Tibial artery (tissue), 4 donors: ENCODE measurements around the gene COL6A6.
"Not testable (repeated sequence)": the region's sequence is repeated elsewhere in the genome, so short reads cannot be mapped to it uniquely, and the experiment has no call there.

Experiments
- DNase-seq, 2 donors: peaks; one replicate each; pipeline ENCODE4 v3.0.0-alpha.2; 2019
- H3K27ac ChIP-seq, 2 donors: fragments of 200-600 bp; sonication (generic) in 1 of 2; 1 replicate in 1 of 2; 2 replicates in 1 of 2; pipeline ENCODE4 v1.5.1; 2018 to 2019; ENCODE audit warnings: mild to moderate bottlenecking in 1 of 2
- H3K27me3 ChIP-seq, 2 donors: fragments of 200-600 bp; sonication (generic) in 1 of 2; one replicate each; pipeline versions ENCODE4 v1.5.1 to v1.6.0; 2016 to 2019
- H3K36me3 ChIP-seq, 3 donors: fragments of 200-600 bp; sonication (generic) in 2 of 3; one replicate each; pipeline ENCODE4 v1.5.1; 2016 to 2019; ENCODE audit warnings: mild to moderate bottlenecking in 2 of 3
- H3K4me1 ChIP-seq, 4 donors: fragments of 200-600 bp; sonication (generic) in 2 of 4; 1 replicate in 3 of 4; 2 replicates in 1 of 4; pipeline ENCODE4 v1.5.1; 2016 to 2019
- H3K4me3 ChIP-seq, 2 donors: fragments of 200-600 bp; sonication (generic) in 1 of 2; 1 replicate in 1 of 2; 2 replicates in 1 of 2; pipeline ENCODE4 v1.5.1; 2018 to 2019; ENCODE audit warnings: mild to moderate bottlenecking in 2 of 2
- H3K9me3 ChIP-seq, 3 donors: fragments of 200-600 bp; sonication (generic) in 1 of 3; one replicate each; pipeline ENCODE4 v1.5.1; 2016 to 2019
- intact Hi-C: fragments of 100-400 bp; cut with DNase I; formaldehyde crosslinking; loops from one replicate; pipeline ENCODE4 v1.15.0; 2023; ENCODE audit warnings: low total_unique reads
- TF ChIP-seq, protein P1 (sequence below), 2 experiments: fragments of 200-600 bp in 1 of 2; fragments of 450-650 bp in 1 of 2; IDR thresholded peaks; one replicate each; pipeline ENCODE4 v1.5.1; 2017 to 2019; ENCODE audit warnings: antibody characterized with exemption in 2 of 2, mild to moderate bottlenecking in 1 of 2, moderate library complexity in 1 of 2

The COL6A6 gene

DNA sequence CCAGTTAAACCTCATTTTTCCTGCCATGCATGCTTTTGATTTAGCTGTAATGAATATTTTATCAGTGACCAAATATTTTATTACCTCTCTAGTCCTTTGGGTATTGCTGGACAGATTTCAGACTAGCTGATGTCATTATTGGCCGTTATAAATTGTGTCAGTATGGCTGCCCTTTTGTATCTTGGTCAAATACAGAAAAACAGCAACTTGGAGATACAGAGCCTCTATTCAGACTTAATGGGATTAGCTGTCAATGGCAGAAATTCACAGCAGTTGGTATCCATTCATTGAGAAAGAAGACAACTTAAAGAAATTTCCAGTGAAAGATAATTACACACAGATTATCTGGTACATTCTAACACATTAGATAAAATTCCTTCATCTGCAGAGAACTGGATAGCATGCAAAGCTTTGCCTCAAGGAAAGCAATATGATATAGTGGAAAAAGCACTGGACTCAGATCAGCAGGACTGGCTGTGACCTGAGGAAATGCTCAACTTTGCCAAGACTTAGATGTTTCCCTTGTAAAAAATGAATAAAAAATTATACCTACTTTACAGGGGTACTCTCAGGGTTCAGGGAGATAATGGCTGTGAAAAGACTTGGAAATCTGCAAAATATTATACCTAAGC, 20.8 kb downstream of the COL6A6 start:
- no peak for DNase-seq
- H3K27me3 ChIP-seq = no peaks in the 10 kb centered on the region

DNA sequence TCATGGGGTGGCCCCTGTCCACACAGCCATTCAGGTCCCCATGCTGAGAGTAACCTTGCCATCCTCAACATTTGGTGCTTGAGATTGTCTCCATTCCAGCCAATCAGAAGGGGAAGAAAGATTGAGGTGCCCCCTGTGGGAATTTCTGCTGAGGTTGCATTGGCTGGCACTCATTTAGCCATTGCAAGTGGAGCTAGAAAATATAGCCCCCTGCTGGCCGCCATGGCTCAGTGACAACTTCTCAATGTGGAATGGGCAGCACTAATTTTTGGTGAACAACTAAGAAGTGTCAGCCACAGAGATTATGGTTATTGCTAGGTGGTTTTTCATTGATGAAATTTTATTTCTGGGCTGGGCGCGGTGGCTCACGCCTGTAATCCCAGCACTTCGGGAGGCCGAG, 22.0 kb downstream of the COL6A6 start:
- no peak for DNase-seq
- no peaks in the 10 kb centered on the region for H3K36me3 ChIP-seq
- H3K4me1 ChIP-seq = no peaks in the 10 kb centered on the region
- TF ChIP-seq, protein P1, sequence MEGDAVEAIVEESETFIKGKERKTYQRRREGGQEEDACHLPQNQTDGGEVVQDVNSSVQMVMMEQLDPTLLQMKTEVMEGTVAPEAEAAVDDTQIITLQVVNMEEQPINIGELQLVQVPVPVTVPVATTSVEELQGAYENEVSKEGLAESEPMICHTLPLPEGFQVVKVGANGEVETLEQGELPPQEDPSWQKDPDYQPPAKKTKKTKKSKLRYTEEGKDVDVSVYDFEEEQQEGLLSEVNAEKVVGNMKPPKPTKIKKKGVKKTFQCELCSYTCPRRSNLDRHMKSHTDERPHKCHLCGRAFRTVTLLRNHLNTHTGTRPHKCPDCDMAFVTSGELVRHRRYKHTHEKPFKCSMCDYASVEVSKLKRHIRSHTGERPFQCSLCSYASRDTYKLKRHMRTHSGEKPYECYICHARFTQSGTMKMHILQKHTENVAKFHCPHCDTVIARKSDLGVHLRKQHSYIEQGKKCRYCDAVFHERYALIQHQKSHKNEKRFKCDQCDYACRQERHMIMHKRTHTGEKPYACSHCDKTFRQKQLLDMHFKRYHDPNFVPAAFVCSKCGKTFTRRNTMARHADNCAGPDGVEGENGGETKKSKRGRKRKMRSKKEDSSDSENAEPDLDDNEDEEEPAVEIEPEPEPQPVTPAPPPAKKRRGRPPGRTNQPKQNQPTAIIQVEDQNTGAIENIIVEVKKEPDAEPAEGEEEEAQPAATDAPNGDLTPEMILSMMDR (IDR thresholded peaks at IDR 0.05) = no peak
- H3K27me3 ChIP-seq = no peaks in the 10 kb centered on the region
- H3K27ac ChIP-seq = no peak overlapping the region
- no peak overlapping the region for H3K4me3 ChIP-seq
- no peaks in the 10 kb centered on the region for H3K9me3 ChIP-seq
- intact Hi-C loops = no loop called here

More for the DNA sequence above, 20.8 kb downstream of the COL6A6 start:
- intact Hi-C loops = no loop called here
- H3K36me3 ChIP-seq = no peaks in the 10 kb centered on the region
- no peak overlapping the region for H3K4me3 ChIP-seq
- no peak overlapping the region for H3K27ac ChIP-seq
- no peaks in the 10 kb centered on the region for H3K4me1 ChIP-seq
- TF ChIP-seq, protein P1 (IDR thresholded peaks at IDR 0.05) = no peak
- no peaks in the 10 kb centered on the region for H3K9me3 ChIP-seq

DNA sequence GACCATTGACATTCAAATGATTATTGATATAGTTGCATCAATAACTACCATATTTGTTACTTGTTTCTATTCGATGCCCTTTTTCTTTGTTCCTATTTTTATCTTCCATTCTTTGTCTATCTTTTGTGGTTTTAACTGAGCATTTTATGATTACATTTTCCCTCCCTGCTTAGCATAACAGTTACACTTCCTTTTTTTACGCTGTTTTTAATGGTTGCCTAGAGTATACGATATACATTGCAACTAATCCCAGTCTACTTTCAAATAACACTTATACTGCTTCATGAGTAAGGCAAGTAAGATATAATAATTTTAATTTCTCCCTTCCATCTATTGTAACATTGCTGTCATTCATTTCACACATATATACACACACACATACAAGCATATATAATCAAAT, 26.3 kb downstream of the COL6A6 start:
- Histone ChIP-seq H3K27me3 (no peaks in the 10 kb centered on the region), H3K27ac (no peak overlapping the region), H3K4me3 (no peak overlapping the region), H3K9me3 (no peaks in the 10 kb centered on the region), H3K4me1 (no peaks in the 10 kb centered on the region), H3K36me3 (no peaks in the 10 kb centered on the region)
- no peak for DNase-seq
- TF ChIP-seq, protein P1 (IDR thresholded peaks at IDR 0.05) = no peak
- intact Hi-C loops = no loop called here

DNA sequence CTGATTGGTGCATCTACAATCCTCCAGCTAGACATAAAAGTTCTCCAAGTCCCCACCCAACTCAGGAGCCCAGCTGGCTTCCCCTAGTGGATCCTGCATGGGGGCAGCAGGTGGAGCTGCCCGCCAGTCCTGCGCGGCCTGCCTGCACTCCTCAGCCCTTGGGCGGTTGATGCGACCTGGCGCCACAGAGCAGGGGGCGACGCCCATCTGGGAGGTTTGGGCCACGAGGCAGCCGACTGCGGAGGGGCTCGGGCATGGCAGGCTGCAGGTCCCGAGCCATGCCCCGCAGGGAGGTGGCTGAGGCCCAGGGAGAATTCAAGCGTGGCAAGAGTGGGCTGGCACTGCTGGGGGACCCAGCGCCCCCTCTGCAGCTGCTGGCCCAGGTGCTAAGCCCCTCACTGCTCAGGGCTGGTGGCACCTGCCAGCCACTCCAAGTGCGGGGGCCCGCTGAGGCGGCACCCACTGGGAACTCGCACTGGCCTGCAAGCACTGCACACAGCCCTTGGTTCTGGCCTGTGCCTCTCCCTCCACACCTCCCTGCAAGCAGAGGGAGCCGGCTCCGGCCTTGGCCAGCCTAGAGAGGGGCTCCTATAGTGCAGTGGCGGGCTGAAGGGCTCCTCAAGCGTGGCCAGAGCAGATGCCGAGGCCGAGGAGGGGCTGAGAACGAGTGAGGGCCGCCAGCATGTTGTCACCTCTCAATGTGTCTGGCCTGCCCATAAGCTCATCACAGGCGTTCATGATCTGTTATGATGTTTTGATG, 30.1 kb downstream of the COL6A6 start:
- Histone ChIP-seq H3K36me3 (no peaks in the 10 kb centered on the region), H3K9me3 (no peaks in the 10 kb centered on the region), H3K27me3 (no peaks in the 10 kb centered on the region), H3K27ac (no peak overlapping the region), H3K4me3 (no peak overlapping the region), H3K4me1 (no peaks in the 10 kb centered on the region)
- intact Hi-C loops = no loop called here
- no peak for DNase-seq
- TF ChIP-seq, protein P1 (IDR thresholded peaks at IDR 0.05) = no peak

DNA sequence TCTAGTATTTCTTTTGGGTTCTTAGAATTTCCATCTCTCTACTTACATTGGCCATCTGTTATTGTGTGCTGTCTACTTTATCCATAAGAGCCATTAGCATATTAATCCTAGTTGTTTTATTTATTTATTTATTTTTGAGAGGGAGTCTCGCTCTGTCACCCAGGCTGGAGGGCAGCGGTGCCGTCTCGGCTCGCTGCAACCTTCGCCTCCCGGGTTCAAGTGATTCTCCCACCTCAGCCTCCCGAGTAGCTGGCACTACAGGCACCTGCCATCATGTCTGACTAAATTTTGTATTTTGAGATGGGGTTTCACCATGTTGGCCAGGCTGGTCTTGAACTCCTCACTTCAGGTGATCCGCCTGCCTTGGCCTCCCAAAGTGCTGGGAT, 30.7 kb downstream of the COL6A6 start:
- H3K36me3 ChIP-seq, H3K27ac ChIP-seq, H3K27me3 ChIP-seq, intact Hi-C loops, H3K4me1 ChIP-seq, DNase-seq, H3K9me3 ChIP-seq, H3K4me3 ChIP-seq: not testable (repeated sequence)

DNA sequence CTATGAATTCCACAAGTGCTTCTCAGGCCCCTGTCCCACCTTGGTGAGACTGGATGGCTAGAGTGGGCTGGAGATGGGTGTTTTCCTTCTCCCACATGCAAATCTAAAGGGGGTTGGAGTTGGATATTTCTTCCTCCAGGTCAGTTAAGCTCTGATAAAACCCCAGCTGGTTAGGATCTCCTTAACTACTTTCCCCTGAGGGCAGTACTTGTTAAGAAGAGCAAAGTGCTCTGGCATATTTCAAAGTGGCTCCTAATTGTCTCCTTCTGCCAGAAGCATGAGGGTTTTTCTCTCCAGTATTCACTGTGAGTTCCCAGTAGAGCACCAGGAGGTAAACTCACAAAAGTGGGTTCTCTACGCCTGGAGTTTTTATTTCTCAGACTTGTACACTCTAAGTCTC, 31.4 kb downstream of the COL6A6 start:
- DNase-seq = no peak
- Histone ChIP-seq H3K36me3 (no peaks in the 10 kb centered on the region), H3K27me3 (no peaks in the 10 kb centered on the region), H3K27ac (no peak overlapping the region), H3K9me3 (peaks cover 0 to 5% (median 3%) of the 10 kb centered on the region in 3 donors), H3K4me1 (no peaks in the 10 kb centered on the region), H3K4me3 (no peak overlapping the region)
- TF ChIP-seq, protein P1 (IDR thresholded peaks at IDR 0.05) = no peak
- intact Hi-C loops = no loop called here
